GM18870 (cell line): ENCODE measurements around the gene DPY19L1.
"Not testable (repeated sequence)": the region's sequence is repeated elsewhere in the genome, so short reads cannot be mapped to it uniquely, and the experiment has no call there.

ENCODE experiments used
- ATAC-seq: cut with Tn5 transposase; IDR thresholded peaks from one replicate; pipeline ENCODE4 v1.9.1; 2021; ENCODE audit warnings: moderate library complexity; ENCODE audit not compliant: unreplicated experiment

Gene DPY19L1

GRCh38 chr7:35037211-35037525, at the start of gene DPY19L1:
Gene DPY19L1, minus strand, starts transcription at chr7:35037485. Its CDS starts 91 bp downstream, at chr7:35037394.
- ATAC-seq: peak; percentile 16

GRCh38 chr7:35079517-35079916, 42.2 kb upstream of the DPY19L1 start:
- not testable (repeated sequence) for ATAC-seq

DNA sequence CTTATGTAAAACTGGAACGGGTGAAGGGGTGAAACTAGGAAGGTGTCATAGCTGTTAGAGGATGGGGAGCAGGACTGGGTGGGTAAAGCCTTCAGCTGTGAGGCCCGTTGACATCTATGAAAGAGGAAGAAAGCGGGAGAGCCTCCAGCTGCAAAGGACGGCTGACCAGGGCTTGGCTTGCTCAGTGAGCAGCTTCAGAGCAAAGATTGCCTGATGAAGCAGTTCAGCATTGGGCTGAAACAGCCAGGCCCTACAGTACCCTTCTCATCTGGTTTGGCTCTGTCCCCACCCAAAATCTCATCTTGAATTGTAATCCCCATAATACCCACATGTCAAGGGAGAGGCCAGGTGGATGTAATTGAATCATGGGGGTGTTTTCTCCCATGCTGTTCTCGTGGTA, 36.7 kb upstream of the DPY19L1 start:
- not testable (repeated sequence) for ATAC-seq

GRCh38 chr7:35072950-35073827, 35.9 kb upstream of the DPY19L1 start:
- ATAC-seq: peak; percentile 59

GRCh38 chr7:35069084-35069483, 31.8 kb upstream of the DPY19L1 start:
- not testable (repeated sequence) for ATAC-seq

DNA sequence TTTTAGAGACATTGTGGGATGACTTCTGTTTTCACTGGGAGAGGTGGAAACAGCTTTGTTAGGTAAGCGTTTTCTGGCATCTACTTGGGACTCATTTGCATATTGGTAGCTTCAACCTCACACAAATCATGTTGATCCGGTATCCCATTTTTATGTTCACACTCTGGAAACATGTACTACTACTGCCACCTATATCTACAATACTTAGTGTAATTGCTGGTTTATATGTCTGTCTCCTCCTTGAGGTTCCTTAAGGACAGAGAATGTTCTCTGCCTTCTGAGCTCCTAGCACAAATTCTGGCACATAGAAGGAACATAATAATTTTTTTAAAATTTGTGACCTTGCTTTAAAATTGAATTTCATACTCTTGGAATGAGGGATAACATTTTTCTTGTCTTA, 28.1 kb upstream of the DPY19L1 start:
- not testable (repeated sequence) for ATAC-seq

DNA sequence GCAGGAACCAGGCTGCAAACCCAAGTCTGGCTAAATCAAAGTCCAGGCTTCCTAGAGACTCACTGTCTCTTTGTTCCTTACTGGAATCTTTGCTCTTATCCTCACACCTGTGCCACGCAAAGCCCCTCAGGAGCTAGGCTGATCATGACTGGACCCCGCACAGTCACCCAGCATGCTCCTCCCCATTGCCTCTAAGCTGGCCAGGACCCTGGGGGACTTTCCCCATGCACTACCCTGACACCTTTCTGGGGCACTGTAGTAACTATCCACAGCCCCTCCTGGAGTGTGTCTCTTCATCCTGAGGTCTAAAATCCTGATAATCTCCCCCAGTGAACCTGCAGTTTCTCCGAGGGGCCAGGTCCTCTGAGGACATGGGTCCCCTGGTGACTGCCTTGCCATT, 21.3 kb upstream of the DPY19L1 start:
- ATAC-seq: not testable (repeated sequence)

DNA sequence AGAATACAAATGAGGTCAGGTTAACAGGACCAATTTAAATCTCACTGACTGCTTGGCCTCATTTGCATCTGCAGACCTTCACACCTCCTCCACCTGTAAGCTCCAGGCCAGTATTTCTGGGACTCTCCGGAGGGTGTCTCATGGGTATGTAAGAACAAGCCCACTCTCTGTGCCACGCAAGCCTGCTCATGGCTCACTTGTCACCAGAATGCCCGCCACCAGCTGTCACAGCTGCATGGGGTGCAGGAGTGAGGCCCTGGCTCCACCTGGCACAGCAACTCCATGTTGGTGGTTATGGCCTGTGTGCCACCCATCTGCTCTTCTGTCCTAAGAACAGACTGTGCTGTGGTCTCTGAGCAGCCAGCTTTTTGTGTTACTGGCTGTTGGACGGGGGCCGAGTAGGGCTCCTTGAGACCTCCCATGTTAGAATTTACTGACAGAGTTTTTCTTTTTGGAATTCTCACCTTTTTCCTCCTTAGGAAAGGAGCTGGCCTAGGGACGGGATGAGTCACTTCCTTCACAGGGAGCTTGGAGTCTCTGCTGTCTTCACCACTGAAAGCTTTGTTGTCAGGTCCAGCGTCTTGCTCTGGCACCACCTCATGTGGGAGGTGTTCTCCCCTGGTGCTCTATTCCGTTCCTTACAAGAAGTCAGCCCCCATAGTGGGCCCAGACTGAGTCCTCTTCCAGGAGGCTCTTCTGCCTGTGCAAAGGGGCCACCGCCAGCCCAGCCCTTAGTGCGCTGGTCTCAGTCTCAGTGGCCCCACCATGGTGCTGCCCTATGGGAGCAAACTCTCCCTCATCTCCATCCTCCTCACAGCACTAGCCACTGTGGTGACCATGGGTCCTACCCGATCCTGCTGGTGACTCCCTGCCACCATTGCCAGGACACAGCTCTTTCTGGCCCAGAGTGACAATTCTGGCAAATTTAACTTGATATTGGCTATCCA, 20.5 kb upstream of the DPY19L1 start:
- ATAC-seq: not testable (repeated sequence)

- not testable (repeated sequence) for ATAC-seq
These were observed 18.4 kb upstream of the DPY19L1 start for GRCh38 chr7:35055733-35056132.

DNA sequence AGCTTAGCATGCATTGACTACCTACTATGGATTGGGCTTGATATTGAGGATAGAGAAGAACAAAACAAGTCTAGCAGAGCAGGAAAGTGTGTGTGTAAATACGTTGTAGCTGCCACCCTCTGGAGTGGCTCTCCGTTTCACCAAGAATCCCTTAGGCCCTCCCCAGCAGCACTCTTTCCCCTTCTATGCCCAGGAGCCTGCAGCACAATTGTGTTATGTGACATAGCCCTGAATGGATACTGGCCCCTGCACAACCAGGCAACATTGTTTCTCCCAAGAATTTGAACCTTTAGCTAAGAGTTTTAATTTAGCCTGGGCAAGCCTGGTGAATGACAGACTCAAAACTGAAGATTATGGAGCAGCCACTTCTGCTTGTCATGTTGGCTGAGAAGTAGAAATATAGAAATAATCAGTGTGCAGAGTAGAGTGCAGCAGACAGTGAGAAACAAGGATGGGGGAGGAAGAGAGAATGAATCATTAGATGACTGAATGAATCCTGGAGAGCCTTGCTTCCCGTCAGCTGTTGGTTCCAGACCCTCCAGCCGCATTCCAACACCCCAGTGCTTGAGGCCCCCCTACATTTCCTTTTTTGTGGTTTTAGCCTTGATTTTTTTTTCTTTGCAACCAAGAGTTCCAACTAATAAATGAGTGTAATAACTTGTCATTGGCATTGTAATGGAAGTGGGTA, 16.3 kb upstream of the DPY19L1 start:
- ATAC-seq: not testable (repeated sequence)

- ATAC-seq: not testable (repeated sequence)
These were observed 11.1 kb upstream of the DPY19L1 start for GRCh38 chr7:35048390-35048789.

- not testable (repeated sequence) for ATAC-seq
These were observed 10.6 kb upstream of the DPY19L1 start for GRCh38 chr7:35047912-35048305.

DNA sequence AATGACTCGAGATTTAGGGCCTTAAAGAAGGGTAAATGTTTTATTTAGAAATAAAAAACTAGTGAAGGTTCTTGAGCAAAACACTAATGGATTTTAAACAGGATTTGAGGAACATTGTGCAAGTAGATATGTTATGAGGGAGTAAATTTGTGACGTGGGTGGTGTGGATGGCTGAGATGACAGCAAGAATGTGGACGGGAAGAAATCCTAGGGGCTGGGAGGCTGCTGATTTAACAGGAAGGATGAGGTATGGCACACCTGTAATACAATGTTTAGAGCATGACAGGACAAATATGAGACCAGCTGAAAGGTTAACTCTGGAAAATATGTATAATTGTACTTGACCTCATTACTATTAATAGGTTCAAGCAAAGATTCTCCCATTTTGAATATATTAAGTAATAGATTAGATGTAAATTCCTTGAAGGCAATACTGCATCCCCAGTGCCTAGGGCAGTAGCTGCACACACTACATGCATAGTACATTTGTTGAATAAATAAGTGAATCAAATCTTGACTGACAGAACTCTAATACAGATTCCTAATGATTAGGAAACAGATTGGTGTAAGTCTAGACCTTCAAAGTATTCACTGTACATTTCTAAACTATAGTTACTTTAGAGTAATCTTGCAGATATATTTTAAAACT, 10.1 kb upstream of the DPY19L1 start:
- not testable (repeated sequence) for ATAC-seq

- not testable (repeated sequence) for ATAC-seq
These were observed 6.0 kb upstream of the DPY19L1 start for GRCh38 chr7:35043301-35043700.

- no peak for ATAC-seq
These were observed 3.6 kb upstream of the DPY19L1 start for GRCh38 chr7:35040906-35041305.

- ATAC-seq: no peak
These were observed 2.1 kb upstream of the DPY19L1 start for GRCh38 chr7:35039343-35039742.

- ATAC-seq: no peak
These were observed 1.1 kb upstream of the DPY19L1 start for GRCh38 chr7:35038354-35038753.

GRCh38 chr7:35037526-35038341, 449 bp upstream of the DPY19L1 start:
- peak; percentile 71 for ATAC-seq

DNA sequence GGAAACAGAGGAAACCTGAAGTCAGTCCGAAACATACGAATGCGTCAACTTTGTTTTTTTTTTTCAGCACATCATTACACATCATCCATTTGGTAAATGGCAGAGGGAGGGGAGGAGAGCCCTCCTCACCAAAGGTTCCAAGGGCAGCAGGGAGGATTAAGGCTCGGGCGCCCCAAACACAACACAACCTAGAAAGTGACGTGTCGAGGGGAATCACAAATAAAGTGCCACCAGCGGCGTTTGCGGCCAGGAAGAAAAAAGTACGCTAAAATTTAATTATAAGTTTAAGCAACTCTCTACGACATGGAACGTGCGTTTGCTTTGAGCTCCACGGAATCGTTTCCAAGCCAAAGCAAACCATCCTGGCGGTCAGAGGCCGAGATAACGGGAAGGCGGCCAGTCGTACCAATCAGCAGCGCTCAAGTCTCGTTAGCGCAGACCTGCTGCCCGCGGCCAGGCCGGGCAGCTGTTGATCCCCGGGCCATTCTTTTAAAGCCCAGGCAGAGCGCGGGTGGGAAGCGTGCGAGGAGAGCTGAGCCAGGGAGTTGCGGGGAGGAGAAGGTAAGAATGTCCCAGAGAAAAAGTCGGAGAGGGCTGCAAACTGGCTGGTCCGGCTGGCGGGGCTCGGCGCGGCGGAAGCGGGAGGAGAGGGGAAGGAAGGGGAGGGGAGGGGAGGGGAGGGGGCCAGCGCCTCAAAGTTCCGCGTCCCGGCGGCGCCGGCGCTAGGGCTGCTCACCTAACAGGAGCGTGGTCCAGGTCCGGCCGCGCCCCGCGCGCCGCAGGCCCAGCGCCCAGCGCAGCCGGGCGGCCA, 719 bp downstream of the DPY19L1 start:
- no peak for ATAC-seq
